HEK293T (cell line): ENCODE data around the gene CDH3.

Experiments used
- ARNT ChIP-seq: fragments of 450-650 bp; IDR thresholded peaks from 2 replicates; pipeline ENCODE4 v1.6.1; 2017; ENCODE audit warnings: mild to moderate bottlenecking
- ELF4 ChIP-seq: fragments of 450-650 bp; IDR thresholded peaks from 2 replicates; pipeline ENCODE4 v1.6.1; 2017; ENCODE audit warnings: antibody characterized with exemption
- FOXA1 ChIP-seq: fragments of 450-650 bp; IDR thresholded peaks from 2 replicates; pipeline ENCODE4 v1.6.1; 2016; ENCODE audit warnings: mild to moderate bottlenecking
- FOXM1 ChIP-seq: fragments of 450-650 bp; IDR thresholded peaks from 2 replicates; pipeline ENCODE4 v1.6.1; 2017; ENCODE audit warnings: mild to moderate bottlenecking, borderline replicate concordance
- L3MBTL2 ChIP-seq: fragments of 450-650 bp; conservative IDR thresholded peaks from 2 replicates; pipeline ENCODE4 v1.6.1; 2016; ENCODE audit warnings: mild to moderate bottlenecking
- SP1 ChIP-seq: fragments of 450-650 bp; IDR thresholded peaks from 2 replicates; pipeline ENCODE4 v1.6.1; 2017
- SUZ12 ChIP-seq: fragments of 450-650 bp; IDR thresholded peaks from 2 replicates; pipeline ENCODE4 v1.6.1; 2016; ENCODE audit warnings: mild to moderate bottlenecking
- TARDBP ChIP-seq: fragments of 450-650 bp; IDR thresholded peaks from 2 replicates; pipeline ENCODE4 v1.6.1; 2016
- ZNF384 ChIP-seq: fragments of 450-650 bp; IDR thresholded peaks from 2 replicates; pipeline ENCODE4 v1.6.1; 2016

GRCh38 chr16:68658341-68658973, 13.3 kb downstream of the CDH3 start:
- no peak for TF ChIP-seq ELF4
- no peak for TF ChIP-seq SUZ12
- no peak for TF ChIP-seq SP1
- no peak for TF ChIP-seq TARDBP
- TF ChIP-seq ARNT = no peak
- TF ChIP-seq FOXM1 = no peak
- TF ChIP-seq ZNF384 = no peak; the same call in 1 of the 2 replicates
- no peak for TF ChIP-seq FOXA1
- no peak for TF ChIP-seq L3MBTL2
